HEK293 (cell line): ENCODE measurements around the gene CD8A.

ENCODE experiments used
- TF ChIP-seq, protein P1 (sequence below): fragments of 450-650 bp; formaldehyde crosslinking; IDR thresholded peaks from 2 replicates; pipeline ENCODE4 v1.5.1; 2016; ENCODE audit warnings: missing biosample characterization, missing genetic modification characterization
- TF ChIP-seq, protein P2 (sequence below): fragments of 450-650 bp; formaldehyde crosslinking; IDR thresholded peaks from 2 replicates; pipeline ENCODE4 v1.5.1; 2016; ENCODE audit warnings: missing biosample characterization, missing genetic modification characterization

DNA sequence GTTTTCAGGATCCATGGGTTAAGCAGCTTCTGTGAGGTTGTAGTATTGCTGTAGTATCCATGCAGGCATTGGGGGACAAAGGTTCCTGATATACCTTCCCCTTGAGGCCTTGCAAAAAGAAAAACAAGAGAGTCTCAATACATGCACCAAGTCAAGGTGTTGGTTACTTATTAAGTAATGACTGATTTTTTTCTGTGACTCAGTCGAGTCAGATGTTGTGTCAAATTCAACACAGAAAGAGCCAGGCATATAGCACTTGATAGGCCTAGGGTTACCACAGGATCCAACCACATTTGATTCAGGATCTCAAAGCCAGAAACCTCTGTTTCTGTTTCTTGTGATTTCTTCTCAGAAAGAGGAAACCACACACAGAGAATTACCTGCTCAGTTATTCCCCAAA is 24.9 kb upstream of the CD8A start:
- TF ChIP-seq, protein P1, sequence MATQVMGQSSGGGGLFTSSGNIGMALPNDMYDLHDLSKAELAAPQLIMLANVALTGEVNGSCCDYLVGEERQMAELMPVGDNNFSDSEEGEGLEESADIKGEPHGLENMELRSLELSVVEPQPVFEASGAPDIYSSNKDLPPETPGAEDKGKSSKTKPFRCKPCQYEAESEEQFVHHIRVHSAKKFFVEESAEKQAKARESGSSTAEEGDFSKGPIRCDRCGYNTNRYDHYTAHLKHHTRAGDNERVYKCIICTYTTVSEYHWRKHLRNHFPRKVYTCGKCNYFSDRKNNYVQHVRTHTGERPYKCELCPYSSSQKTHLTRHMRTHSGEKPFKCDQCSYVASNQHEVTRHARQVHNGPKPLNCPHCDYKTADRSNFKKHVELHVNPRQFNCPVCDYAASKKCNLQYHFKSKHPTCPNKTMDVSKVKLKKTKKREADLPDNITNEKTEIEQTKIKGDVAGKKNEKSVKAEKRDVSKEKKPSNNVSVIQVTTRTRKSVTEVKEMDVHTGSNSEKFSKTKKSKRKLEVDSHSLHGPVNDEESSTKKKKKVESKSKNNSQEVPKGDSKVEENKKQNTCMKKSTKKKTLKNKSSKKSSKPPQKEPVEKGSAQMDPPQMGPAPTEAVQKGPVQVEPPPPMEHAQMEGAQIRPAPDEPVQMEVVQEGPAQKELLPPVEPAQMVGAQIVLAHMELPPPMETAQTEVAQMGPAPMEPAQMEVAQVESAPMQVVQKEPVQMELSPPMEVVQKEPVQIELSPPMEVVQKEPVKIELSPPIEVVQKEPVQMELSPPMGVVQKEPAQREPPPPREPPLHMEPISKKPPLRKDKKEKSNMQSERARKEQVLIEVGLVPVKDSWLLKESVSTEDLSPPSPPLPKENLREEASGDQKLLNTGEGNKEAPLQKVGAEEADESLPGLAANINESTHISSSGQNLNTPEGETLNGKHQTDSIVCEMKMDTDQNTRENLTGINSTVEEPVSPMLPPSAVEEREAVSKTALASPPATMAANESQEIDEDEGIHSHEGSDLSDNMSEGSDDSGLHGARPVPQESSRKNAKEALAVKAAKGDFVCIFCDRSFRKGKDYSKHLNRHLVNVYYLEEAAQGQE = no peak
- TF ChIP-seq, protein P2, sequence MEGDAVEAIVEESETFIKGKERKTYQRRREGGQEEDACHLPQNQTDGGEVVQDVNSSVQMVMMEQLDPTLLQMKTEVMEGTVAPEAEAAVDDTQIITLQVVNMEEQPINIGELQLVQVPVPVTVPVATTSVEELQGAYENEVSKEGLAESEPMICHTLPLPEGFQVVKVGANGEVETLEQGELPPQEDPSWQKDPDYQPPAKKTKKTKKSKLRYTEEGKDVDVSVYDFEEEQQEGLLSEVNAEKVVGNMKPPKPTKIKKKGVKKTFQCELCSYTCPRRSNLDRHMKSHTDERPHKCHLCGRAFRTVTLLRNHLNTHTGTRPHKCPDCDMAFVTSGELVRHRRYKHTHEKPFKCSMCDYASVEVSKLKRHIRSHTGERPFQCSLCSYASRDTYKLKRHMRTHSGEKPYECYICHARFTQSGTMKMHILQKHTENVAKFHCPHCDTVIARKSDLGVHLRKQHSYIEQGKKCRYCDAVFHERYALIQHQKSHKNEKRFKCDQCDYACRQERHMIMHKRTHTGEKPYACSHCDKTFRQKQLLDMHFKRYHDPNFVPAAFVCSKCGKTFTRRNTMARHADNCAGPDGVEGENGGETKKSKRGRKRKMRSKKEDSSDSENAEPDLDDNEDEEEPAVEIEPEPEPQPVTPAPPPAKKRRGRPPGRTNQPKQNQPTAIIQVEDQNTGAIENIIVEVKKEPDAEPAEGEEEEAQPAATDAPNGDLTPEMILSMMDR = no peak
